HT-29 (cell line): ENCODE data around the gene AARS1. TPM values are rescaled to one million over a fixed set of nuclear protein-coding genes. Genes with fewer than 3 reads are reported as not detected.
"Not testable (repeated sequence)": the region's sequence is repeated elsewhere in the genome, so short reads cannot be mapped to it uniquely, and the experiment has no call there.

Source experiments
- DNase-seq: peaks from one replicate; pipeline ENCODE4 v3.0.0-alpha.2; 2015; ENCODE audit warnings: low spot score
- total RNA-seq: library from RNA; depleted of rRNA; stranded (reverse); fragments of >200 nt; shearing (Covaris generic); gene quantifications from 2 replicates; pipeline ENCODE4 v1.2.3, GENCODE V29; 2014; rRNA removed

The AARS1 gene
- 71.3 and 79.2 TPM in 2 replicates for total RNA-seq

- DNase-seq = peak; percentile 98
Observed at GRCh38 chr16:70289229-70290094, at the start of gene AARS1. Gene AARS1 (minus strand): TSS chr16:70289506. CDS start chr16:70282763, 6,743 bp downstream.

GRCh38 chr16:70337814-70338213 is 48.5 kb upstream of the AARS1 start:
- no peak for DNase-seq

- not testable (repeated sequence) for DNase-seq
Observed at GRCh38 chr16:70332728-70333127, 43.4 kb upstream of the AARS1 start.

- DNase-seq = no peak
Observed at GRCh38 chr16:70331588-70332358, 42.5 kb upstream of the AARS1 start.

GRCh38 chr16:70331091-70331490 is 41.8 kb upstream of the AARS1 start:
- DNase-seq = no peak

- no peak for DNase-seq
Observed at GRCh38 chr16:70324998-70325747, 35.9 kb upstream of the AARS1 start.

GRCh38 chr16:70320121-70320520 is 30.8 kb upstream of the AARS1 start:
- DNase-seq = no peak

GRCh38 chr16:70307726-70308125 is 18.4 kb upstream of the AARS1 start:
- DNase-seq = not testable (repeated sequence)

GRCh38 chr16:70306880-70307279 is 17.6 kb upstream of the AARS1 start:
- no peak for DNase-seq

GRCh38 chr16:70304892-70305448 is 15.7 kb upstream of the AARS1 start:
- peak; percentile 43 for DNase-seq

GRCh38 chr16:70302745-70303144 is 13.4 kb upstream of the AARS1 start:
- no peak for DNase-seq

GRCh38 chr16:70301121-70301520 is 11.8 kb upstream of the AARS1 start:
- no peak for DNase-seq

- DNase-seq = peak; percentile 89
Observed at GRCh38 chr16:70298988-70299938, 10.0 kb upstream of the AARS1 start, which contains the start of gene DDX19B. Gene DDX19B (plus strand): TSS chr16:70299186. CDS start chr16:70299298, 112 bp downstream.

- no peak for DNase-seq
Observed at GRCh38 chr16:70295634-70296033, 6.3 kb upstream of the AARS1 start.

- DNase-seq = no peak
Observed at GRCh38 chr16:70294385-70295025, 5.2 kb upstream of the AARS1 start.

GRCh38 chr16:70292148-70292547 is 2.8 kb upstream of the AARS1 start:
- DNase-seq = not testable (repeated sequence)

- no peak for DNase-seq
Observed at GRCh38 chr16:70290949-70291519, 1.7 kb upstream of the AARS1 start.

- not testable (repeated sequence) for DNase-seq
Observed at GRCh38 chr16:70287304-70287971, 1.9 kb downstream of the AARS1 start.

GRCh38 chr16:70276392-70276791 is 12.9 kb downstream of the AARS1 start:
- no peak for DNase-seq
